Erythroblast (primary cell): Measurements from ENCODE around the gene MYO1F.
"Not testable (repeated sequence)": the region's sequence is repeated elsewhere in the genome, so short reads cannot be mapped to it uniquely, and the experiment has no call there.

ENCODE experiments used
- DNase-seq, 2 experiments: peaks; one replicate each; lab custom pipeline; 2025; lab: John Stamatoyannopoulos, UW
- GATA1 ChIP-seq: IDR thresholded peaks from 2 replicates; pipeline ENCODE4 v1.6.1; 2011; ENCODE audit warnings: low read depth, mild to moderate bottlenecking, control low read depth, low read length, moderate library complexity
- POLR2A ChIP-seq: IDR thresholded peaks from 2 replicates; pipeline ENCODE4 v1.6.1; 2011; ENCODE audit warnings: mild to moderate bottlenecking, low read length

MYO1F gene

GRCh38 chr19:8577247-8577646 lies at the start of gene MYO1F:
Gene MYO1F, minus strand, starts transcription at chr19:8577442. Its CDS starts 133 bp downstream, at chr19:8577309.
- DNase-seq = no peak

GRCh38 chr19:8626842-8627241 lies 49.6 kb upstream of the MYO1F start:
- TF ChIP-seq GATA1 = no peak
- DNase-seq = no peak

More at GRCh38 chr19:8577247-8577646, at the start of gene MYO1F:
- TF ChIP-seq GATA1 = no peak
- no peak for TF ChIP-seq POLR2A

- not testable (repeated sequence) for DNase-seq
These were observed 45.6 kb upstream of the MYO1F start for GRCh38 chr19:8622886-8623285.

GRCh38 chr19:8618751-8619150 lies 41.5 kb upstream of the MYO1F start:
- no peak for DNase-seq
- no peak for TF ChIP-seq POLR2A
- no peak for TF ChIP-seq GATA1

GRCh38 chr19:8617984-8618383 lies 40.7 kb upstream of the MYO1F start:
- TF ChIP-seq GATA1 (no peak), POLR2A (no peak)

GRCh38 chr19:8617325-8617724 lies 40.1 kb upstream of the MYO1F start:
- DNase-seq = not testable (repeated sequence)

More at GRCh38 chr19:8617984-8618383, 40.7 kb upstream of the MYO1F start:
- no peak for DNase-seq

- TF ChIP-seq GATA1 = no peak
- no peak for TF ChIP-seq POLR2A
- no peak for DNase-seq
These were observed 39.6 kb upstream of the MYO1F start for GRCh38 chr19:8616861-8617260.

GRCh38 chr19:8615813-8616596 lies 38.8 kb upstream of the MYO1F start:
- DNase-seq = peak; percentile 50 to 66
- TF ChIP-seq POLR2A (no peak), GATA1 (no peak)

GRCh38 chr19:8615024-8615423 lies 37.8 kb upstream of the MYO1F start:
- DNase-seq = no peak
- TF ChIP-seq GATA1 (no peak), POLR2A (no peak)

- no peak for DNase-seq
- no peak for TF ChIP-seq GATA1
- no peak for TF ChIP-seq POLR2A
These were observed 37.2 kb upstream of the MYO1F start for GRCh38 chr19:8614455-8614854.

GRCh38 chr19:8612807-8613171 lies 35.5 kb upstream of the MYO1F start:
- TF ChIP-seq POLR2A (no peak), GATA1 (no peak)
- DNase-seq = no peak

GRCh38 chr19:8611877-8612806 lies 34.9 kb upstream of the MYO1F start:
- no peak for DNase-seq
- TF ChIP-seq POLR2A (no peak), GATA1 (no peak)

- no peak for TF ChIP-seq GATA1
- no peak for TF ChIP-seq POLR2A
- DNase-seq = no peak
These were observed 34.2 kb upstream of the MYO1F start for GRCh38 chr19:8611391-8611876.

- no peak for DNase-seq
- TF ChIP-seq POLR2A (no peak), GATA1 (no peak)
These were observed 33.7 kb upstream of the MYO1F start for GRCh38 chr19:8610936-8611300.
